Fibroblast of skin of abdomen (primary cell): ENCODE measurements around the gene ZNF317. TPM values are rescaled to one million over a fixed set of nuclear protein-coding genes. Genes with fewer than 3 reads are reported as not detected.

Source experiments
- DNase-seq: peaks from one replicate; pipeline ENCODE4 v3.0.0-alpha.2; 2013
- polyA plus RNA-seq, 2 experiments: library from polyadenylated mRNA; unstranded; fragments of 120-200 nt; gene quantifications; one replicate each; pipeline ENCODE4 v1.2.1, GENCODE V29; 2013; ENCODE audit not compliant: insufficient read length in 2 of 2

The ZNF317 gene
- polyA plus RNA-seq (2013, experiment 1 of 2; ENCODE audit: insufficient read length) = 17.7 TPM
- 17.7 TPM for polyA plus RNA-seq (2013, experiment 2 of 2; ENCODE audit: insufficient read length)

DNA sequence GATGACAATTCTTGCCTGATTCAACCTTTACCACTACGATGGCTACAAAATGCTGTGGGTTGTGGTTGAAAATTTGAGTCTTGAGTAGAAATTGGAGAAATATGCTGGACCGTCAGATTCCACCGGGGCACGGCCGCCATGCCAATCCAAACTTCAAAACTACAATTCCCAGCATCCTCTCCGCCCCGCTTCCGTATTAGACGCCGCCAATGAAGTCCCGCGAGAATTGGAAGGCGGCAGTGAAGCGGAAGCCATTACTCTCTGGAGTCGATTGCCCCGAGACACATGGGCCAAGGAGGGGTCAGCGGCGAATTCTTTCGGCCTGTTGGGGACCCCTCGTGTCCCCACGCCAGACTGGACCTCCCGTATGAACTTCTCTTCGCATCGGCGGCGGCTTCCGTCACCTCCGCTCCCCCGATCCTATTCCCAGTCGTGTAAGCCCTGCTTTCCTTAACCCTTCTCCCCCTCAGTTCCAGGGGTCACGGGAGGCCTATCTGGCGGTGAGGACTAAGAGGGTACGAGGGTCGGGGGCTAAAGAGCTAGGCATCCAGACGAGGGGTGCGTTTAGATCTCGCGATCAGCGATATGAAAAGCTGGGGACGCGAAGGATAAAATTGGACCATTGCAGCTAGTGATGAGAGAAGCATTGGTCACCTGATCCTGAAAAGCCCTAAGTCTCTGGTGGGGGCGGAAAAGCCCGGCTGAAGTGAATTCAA is at the start of gene ZNF317:
Gene ZNF317, plus strand, starts transcription at position 239 of the 716 bp plus-strand sequence. CDS start 15,620 bp downstream, outside the sequence.
- peak; percentile 94 for DNase-seq

DNA sequence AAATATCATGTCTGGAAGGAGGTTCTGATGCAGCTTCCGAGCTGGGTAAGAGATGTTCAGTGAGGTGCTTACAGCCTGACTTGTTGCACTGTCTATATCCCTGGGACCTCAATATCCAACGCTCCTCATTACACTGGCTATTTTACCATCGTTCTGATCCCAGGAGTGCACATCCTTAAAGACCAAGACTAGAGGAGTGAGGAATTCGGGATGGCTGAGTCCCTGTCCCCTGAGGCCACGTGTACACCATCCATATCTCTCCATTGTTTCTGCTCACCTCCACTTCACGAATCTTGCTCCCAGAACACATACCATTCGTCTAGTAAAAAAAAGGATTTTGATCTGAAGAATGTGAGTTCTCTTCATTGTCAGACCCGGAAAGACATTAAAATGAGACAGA is 32.8 kb upstream of the ZNF317 start, which contains the start of gene OR7G2:
Gene OR7G2, minus strand, starts transcription at position 101 of the 400 bp plus-strand sequence. CDS start 4,232 bp downstream, outside the sequence.
- no peak for DNase-seq

DNA sequence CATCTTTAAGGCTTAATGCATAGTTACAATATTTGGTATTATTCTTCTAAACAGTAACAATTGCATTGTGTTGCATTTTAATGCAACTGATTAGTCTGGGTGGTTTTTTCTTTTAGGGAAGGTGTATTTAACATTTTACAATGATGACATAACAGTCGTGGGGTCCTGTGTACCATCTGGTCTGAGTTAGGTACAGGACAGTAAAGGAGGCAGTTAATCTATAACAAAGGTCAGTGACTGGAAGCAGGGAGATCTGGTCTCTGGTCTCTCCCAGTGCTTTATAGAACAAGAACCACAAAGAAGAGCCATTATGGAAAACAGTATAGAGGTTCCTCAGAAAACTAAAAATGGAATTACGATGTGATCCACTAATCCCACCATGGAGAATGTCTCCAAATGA is 30.2 kb upstream of the ZNF317 start:
- no peak for DNase-seq

DNA sequence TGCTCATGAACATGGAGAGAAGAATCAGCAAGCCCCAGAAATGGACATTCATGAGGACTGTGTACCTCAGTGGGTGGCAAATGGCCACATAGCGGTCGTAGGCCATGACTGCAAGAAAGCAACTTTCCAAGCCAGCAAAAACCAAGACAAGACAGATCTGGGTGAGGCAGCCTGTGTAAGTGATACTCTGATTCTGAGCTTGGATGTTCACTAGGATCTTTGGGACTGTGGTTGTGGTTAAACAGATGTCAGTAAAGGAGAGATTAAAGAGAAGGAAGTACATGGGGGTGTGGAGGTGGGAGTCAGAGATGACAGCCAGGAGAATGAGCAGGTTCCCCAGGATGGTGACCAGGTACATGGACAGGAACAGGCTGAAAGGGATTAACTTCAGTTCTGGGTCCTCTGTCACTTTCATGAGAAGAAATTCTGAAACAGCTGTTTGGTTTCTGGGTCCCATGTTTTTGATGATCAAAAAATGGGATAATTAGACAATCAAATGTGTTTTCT is 24.8 kb upstream of the ZNF317 start, which contains the start of gene OR7G1:
Gene OR7G1, minus strand, starts transcription at position 457 of the 507 bp plus-strand sequence. Its CDS starts 0 bp downstream, at position 457.
- no peak for DNase-seq

DNA sequence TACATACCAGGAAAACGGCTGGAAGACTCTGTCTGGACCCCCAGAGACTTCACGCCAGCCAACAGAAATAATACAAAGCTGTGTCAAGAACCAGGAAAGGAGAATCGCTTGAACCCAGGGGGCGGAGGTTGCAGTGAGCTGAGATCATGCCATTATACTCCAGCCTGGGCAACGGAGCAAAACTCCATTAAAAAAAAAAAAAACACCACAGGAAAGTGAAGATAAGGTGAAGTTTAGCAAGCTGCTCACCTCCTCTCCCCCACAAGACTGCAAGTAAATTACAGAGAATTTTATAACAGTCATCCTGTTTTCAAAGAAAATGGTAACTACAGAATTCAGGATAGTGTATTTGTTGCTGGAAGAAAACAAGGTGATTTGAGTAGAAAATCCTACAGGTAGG is 23.6 kb upstream of the ZNF317 start:
- no peak for DNase-seq

DNA sequence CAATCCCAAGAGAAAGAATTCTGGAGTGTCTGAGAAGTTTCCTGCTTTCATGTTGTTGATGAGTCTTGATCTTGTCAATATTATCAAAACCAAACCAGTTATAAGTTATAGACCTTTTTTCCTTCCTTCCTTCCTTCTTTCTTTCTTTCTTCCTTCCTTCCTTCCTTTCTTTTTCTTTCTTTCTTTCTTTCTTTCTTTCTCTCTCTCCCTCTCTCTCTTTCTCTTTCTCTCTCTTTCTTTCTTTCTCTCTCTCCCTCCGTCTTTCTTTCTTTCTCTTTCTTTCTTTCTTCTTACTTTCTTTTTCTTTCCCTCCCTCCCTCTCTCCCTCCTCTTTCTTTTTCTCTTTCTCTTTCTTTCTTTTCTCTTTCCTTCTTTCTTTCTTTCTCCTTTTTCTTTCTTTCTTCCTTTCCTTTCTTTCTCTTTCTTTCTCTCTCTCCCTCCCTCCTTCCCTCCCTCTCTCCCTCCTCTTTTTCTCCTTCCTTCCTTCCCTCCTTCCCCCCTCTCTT is 13.2 kb upstream of the ZNF317 start, which contains the start of gene OR7G3:
Gene OR7G3, minus strand, starts transcription at position 51 of the 506 bp plus-strand sequence. Its CDS starts 0 bp downstream, at position 51.
- no peak for DNase-seq

DNA sequence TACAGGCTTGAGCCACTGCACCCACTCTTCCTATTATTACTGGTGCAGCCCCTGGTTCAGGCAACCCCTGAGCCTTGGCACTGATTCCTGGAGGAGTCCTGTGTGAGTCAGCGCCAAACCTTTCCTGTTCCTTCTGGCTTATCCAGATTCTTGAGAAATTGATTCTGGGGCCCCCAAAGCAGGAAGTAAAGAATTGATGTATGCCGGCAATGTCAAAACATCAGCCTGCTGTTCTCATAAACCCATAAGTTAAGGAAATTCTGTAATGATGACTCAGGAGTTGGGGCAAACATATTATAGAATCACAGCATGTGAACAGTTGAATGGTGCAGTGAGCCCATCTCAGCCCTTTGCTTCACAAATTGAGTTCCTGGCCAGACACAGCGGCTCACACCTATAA is 12.0 kb upstream of the ZNF317 start:
- DNase-seq = no peak

DNA sequence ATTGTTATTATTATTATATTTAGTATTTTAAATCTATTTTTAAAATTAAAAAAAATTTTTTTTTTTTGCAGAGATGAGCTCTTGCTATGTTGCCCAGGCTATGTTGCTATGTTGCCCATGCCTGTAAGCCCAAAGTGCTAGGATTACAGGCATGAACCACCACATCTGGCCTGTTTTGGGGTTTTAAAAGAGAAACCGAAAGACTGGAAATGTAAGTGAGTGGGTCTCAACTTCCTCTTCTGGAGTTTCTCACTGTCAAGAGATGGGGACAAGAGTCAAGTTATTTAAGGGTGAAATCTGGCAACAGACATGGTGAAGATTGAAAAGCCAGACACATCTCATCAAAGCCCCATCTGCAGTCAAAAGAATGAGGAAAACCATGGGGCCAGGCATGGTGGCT is 9.2 kb upstream of the ZNF317 start:
- DNase-seq = no peak

DNA sequence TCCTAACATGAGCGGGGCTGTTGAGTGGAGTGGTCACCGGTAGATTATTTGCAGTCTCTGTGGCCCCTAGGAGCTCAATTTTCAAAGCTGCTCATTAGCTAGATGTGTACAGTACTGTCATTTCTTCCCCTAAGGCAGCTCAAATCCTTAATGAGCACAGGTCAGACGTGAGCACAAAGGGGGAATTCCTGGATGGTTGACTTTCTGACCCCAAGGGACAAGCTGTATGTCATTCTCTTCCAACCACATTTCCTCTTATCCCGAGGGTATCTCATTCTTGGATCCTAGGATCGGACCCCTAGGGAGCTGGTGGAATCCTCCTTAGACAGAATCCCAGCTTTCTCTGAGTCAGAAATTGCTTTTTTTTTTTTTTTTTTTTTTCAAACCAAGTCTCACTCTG is 7.8 kb upstream of the ZNF317 start:
- DNase-seq = no peak

DNA sequence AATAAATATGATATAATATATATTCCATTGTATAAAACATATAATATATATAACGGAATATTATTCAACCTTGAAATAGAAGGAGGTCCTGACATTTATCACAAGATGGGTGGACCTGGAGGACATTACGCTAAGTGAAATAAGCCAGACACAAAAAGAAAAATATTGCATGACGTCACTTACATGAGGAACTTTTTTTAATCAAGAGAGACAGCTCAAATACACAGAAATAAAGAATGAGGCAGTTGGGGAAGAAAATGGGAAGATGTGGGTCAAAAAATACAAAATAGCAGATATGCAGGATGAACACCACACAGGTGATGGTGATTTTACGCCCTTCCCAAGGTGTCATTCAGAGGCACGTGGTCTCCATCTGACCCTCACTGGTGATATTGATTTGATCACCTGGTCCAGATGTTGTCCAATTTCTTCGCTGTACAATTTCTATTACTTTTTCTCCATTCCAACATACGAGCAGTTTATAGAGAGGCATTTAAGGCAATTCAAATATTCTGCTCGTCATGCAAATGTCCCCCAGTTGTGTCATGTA is 513 bp upstream of the ZNF317 start:
- no peak for DNase-seq

DNA sequence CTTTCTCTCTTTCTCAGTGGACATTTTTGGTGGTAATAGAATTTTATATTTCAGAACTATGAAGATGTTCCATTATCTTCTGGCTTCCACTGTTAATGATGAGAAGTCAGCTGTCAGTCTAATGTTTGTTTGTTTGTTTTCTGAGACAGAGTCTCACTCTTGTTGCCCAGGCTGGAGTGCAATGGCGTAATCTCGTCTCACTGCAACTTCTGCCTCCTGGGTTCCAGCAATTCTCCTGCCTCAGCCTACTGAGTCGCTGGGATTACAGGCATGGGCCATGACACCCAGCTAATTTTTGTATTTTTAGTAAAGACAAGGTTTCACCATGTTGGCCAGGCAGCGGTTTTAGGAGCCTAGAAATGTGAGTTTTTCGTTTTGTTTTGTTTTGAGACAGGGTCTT is 4.7 kb downstream of the ZNF317 start:
- peak; percentile 2 for DNase-seq

DNA sequence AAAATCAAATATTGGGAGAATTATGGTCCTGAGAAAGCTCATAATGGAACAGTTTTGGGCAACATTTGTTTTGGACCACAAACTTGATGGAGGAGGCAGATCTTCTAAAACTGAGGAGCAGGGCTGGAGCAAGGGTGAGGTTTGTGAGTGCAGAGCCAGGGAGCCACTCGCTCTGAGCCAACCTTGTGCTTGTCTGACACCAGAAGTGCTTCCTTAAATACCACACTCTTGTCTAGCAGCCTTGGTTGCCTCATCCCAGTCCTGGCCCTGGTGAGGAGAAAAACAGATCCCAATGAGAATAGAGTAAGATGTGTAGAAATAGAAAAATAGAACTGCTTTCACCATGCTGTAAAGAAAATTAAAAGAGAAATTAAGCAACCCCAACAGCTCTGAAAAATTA is 6.7 kb downstream of the ZNF317 start:
- no peak for DNase-seq

DNA sequence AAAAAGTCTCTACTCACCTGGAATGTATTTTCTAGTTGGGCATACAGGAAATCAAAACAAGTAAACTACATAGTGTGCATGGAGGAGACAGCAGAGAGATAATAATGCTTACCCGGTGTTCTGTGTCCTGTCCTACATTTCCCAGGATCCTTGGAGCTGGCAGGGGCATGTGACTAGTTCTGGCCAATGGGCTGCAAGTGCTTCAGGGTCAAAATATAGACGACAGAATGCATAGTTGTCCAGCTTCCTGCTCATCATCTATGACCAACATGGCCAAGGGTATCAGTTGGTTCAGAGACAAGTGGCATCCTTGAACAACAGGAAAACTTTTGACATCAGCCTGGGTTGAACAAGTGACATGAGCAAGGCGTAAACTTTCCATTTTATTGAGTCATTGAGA is 8.5 kb downstream of the ZNF317 start:
- DNase-seq = no peak

DNA sequence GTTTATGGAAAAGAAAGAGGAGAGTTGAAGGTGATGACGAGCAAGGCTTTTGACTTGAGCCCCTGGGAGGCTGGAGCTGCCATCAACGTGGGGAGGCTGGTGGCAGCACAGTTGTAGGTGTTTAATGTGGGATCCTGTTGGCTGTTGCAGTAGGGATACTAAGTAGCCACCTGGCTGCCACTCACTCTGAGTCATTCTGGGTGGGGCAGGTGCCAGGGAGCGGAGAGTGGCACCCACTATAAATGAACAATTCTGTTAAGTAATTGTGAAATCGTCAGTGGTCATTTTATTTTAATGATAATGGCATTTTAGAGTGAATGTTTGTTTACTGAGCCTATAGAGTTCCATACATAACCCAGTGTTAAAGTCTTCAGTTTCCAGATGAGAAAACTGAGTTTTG is 9.8 kb downstream of the ZNF317 start:
- no peak for DNase-seq

DNA sequence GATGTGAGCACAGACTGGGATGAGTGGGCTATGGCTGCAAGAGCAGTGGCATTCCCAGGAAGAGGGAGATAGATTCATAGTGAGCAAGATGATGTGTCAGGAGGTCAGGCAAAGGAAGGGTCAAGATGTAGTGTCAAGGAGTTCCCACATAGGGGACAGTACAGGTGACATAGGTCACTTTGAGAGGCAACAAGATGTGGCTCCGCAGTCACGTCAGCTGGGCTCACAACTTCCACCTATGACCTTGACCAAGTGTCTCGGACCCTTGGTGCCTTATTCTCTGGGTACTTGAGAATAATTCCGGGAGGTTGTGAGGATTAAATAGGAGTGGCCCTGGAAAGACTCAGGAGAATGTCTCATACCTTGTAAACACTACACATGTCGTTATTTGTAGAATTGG is 10.5 kb downstream of the ZNF317 start:
- no peak for DNase-seq

DNA sequence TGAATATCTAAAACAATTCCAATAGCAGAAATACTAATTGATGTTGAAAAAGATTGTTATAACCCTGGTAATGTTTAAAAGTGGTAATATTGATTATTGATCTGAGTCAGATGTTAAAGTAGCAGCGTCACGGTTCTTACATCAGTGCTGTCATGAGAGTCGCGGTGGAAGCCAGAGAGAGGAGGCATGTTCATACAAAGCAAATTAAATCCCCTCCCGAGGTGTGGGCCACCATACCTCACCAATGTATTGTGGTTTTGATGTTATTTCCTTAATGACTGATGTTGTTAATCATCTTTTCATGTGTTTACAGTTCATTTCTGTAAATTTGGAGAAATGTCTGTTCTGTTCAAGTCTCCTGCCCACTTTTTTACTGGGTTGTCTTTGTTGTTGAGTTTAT is 11.2 kb downstream of the ZNF317 start:
- no peak for DNase-seq

DNA sequence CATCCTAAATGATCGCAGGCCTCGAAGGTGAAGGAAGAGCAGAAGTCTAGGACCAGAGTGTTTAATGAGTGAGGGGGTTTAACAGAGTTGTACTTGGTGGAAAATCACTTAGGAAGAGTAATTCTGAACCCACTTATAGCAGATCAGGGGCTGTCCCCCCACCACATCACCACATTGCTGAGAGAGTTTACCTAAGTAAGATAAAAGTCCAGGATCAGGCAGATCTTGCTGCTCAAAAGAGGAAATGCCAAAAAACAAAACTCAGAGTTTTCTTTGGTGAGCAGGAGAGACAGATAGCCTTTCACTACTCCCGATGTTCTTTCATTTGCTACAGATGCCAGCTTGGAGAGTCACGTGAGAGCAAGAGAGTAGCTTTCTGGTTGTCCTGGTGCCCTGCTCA is 15.4 kb downstream of the ZNF317 start:
- no peak for DNase-seq

DNA sequence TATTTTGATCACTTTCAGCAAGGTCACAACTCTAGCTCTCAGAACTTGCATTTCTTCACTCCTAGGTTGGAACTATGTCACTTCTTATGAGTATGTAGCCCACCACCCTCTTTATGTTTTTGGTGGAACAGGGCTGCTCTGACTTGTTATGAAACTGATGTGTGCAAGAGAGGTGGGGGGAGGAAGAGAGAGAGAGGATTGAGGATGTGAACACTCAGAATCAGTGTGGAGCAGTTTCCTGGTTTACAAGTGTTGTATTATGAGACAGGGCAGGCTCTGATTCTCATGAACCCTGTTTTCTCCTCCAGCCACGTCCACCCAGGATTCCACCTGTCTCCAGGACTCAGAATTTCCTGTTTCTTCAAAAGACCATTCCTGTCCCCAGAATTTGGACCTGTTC is 16.1 kb downstream of the ZNF317 start:
- DNase-seq = no peak

DNA sequence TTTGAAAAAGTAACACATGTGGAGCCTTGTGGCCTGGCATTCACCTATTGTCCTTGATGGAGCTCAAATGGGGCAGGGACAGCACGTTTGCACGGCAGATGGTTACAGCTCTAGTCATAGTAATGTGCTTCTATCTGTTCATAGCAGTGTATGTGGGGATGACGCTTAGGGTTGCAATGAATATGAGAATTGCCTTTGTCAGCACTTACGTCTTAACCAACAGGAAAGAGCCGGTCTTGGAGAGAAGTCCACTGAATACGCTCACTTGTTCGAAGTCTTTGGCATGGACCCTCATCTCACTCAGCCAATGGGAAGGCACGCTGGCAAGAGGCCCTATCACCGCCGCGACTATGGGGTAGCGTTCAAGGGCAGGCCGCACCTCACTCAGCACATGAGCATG is 19.7 kb downstream of the ZNF317 start:
- DNase-seq = no peak

DNA sequence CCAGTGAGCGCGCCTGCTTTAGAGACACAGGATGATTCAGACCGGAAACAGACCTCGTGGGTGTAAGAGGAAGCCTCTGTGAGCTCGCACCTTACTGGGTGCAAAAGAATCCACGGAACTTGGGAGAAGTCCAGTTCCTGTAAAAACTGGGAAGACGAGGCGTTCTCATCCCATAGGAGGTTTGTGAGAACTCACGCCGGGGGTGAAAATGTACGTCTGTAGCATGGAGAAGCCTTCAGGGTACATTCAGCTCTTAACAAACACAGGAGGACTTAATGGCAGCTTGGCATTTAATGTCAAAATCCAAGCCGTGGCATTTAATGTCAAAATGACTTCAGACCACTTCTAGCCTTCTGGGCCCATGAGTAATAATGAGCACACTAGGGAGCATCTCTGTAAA is 21.2 kb downstream of the ZNF317 start:
- no peak for DNase-seq

DNA sequence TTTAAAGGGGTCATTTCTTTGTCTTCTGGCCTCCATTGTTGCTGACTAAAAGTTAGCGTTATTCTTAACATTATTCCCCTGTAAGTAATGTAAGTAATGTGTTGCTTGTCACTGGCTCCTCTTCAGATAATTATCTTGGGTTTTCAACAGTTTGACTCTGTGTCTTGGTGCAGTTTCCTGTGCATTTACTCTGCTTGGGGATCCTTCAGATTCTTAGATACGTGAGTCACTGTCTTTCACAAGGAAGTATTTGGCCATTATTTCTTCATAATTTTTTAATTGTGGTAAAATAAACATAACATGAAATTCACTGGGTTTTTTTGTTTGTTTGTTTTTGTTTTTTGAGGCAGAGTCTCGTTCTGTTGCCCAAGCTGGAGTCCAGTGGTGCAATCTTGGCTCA is 25.1 kb downstream of the ZNF317 start:
- DNase-seq = no peak

DNA sequence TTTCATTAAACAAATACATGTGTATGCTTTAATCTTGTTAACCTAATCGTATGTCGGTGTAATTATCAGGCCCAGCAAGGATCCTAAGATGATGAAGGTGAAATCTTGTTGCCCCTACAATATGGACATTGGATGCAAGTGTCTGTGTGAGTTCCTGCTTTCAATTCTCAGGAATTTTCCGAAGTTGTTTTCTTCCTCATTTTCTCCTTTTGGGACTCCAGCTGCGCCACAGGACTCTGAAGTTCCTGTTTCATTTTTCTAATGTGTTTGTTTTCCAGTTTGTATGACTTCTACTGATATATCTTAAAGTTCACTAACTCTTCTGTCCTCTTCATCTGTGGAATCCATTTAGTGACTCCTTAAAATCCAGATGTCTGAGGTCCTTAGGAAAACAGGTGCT is 26.6 kb downstream of the ZNF317 start:
- DNase-seq = no peak

DNA sequence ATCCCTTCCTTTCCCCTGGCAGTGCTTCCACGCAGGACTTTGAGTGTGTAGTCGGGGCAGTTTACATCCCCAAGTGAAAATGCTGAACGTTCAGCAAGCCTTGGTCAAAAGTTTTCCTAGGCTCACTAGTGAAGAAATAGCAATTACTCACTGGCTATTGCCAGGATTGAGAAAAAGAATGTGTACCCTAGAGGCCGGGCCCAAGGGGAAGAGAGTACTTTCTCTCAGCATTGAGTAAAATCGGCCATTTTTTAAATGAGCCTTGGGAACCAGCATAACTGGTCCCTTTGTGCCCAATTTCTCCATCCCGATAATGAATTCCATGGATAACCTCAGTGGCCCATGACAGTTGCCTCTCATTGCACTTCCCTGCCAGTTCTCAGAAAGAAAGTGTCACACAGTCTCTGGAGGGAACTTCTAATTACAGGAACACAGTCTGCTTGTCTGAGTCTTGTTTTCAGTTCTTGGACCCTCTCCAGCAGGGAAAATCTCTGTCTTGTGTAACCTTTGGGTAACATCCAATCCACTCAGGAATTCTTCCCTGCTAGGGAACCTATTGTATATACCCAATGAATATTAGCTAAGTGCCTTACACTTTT is 31.3 kb downstream of the ZNF317 start:
- DNase-seq = no peak
